ENCODE measurements around the gene C10orf90. TPM values are rescaled to one million over a fixed set of nuclear protein-coding genes. Genes with fewer than 3 reads are reported as not detected.
A peak's percentile ranks its signal among the peaks of the same experiment; 100 is the strongest.

The C10orf90 gene
- total RNA-seq, 1 donor, result 0.72 TPM

GRCh38 chr10:126503392-126504062 is 167.0 kb downstream of the C10orf90 start:
- no peak for DNase-seq (ENCODE audit: insufficient read length, low spot score, missing footprints)
- no peaks in the 10 kb centered on the region for H3K9me3 ChIP-seq (ENCODE audit: low read depth, low read length)
- H3K79me2 ChIP-seq (ENCODE audit: insufficient read depth, low read length), result no peaks in the 10 kb centered on the region
- H3K4me1 ChIP-seq (ENCODE audit: insufficient read depth, low read length), result peaks cover 9% of the 10 kb centered on the region
- H3K27me3 ChIP-seq (ENCODE audit: insufficient read depth, low read length), result no peaks in the 10 kb centered on the region
- peak overlapping the region; percentile 1 for H2AFZ ChIP-seq (ENCODE audit: low read length)
- no peak for TF ChIP-seq CTCF (IDR thresholded peaks at IDR 0.05; ENCODE audit: extremely low read depth, low read depth, low read length)
- H3K4me3 ChIP-seq (ENCODE audit: insufficient read depth, low read length), result no peak overlapping the region
- H3K27ac ChIP-seq (ENCODE audit: low read depth, low read length), result no peak overlapping the region
- H4K20me1 ChIP-seq (ENCODE audit: insufficient read depth, low read length), result no peaks in the 10 kb centered on the region
- H3K4me2 ChIP-seq (ENCODE audit: insufficient read depth, low read length), result peak overlapping the region; percentile 4
- no peaks in the 10 kb centered on the region for H3K36me3 ChIP-seq (ENCODE audit: insufficient read depth, low read length)

GRCh38 chr10:126502441-126502840 is 168.1 kb downstream of the C10orf90 start:
- no peaks in the 10 kb centered on the region for H4K20me1 ChIP-seq (ENCODE audit: insufficient read depth, low read length)
- H3K27me3 ChIP-seq (ENCODE audit: insufficient read depth, low read length), result no peaks in the 10 kb centered on the region
- no peaks in the 10 kb centered on the region for H3K79me2 ChIP-seq (ENCODE audit: insufficient read depth, low read length)
- peaks cover 9% of the 10 kb centered on the region for H3K4me1 ChIP-seq (ENCODE audit: insufficient read depth, low read length)
- no peak overlapping the region for H3K4me2 ChIP-seq (ENCODE audit: insufficient read depth, low read length)
- no peaks in the 10 kb centered on the region for H3K36me3 ChIP-seq (ENCODE audit: insufficient read depth, low read length)
- no peaks in the 10 kb centered on the region for H3K9me3 ChIP-seq (ENCODE audit: low read depth, low read length)
- DNase-seq (ENCODE audit: insufficient read length, low spot score, missing footprints), result no peak
- H3K4me3 ChIP-seq (ENCODE audit: insufficient read depth, low read length), result no peak overlapping the region
- no peak overlapping the region for H3K27ac ChIP-seq (ENCODE audit: low read depth, low read length)
- H2AFZ ChIP-seq (ENCODE audit: low read length), result no peak overlapping the region
- no peak for TF ChIP-seq CTCF (IDR thresholded peaks at IDR 0.05; ENCODE audit: extremely low read depth, low read depth, low read length)

GRCh38 chr10:126501828-126502227 is 168.7 kb downstream of the C10orf90 start:
- Histone ChIP-seq H4K20me1 (ENCODE audit: insufficient read depth, low read length) (no peaks in the 10 kb centered on the region), H3K4me3 (ENCODE audit: insufficient read depth, low read length) (no peak overlapping the region), H3K79me2 (ENCODE audit: insufficient read depth, low read length) (no peaks in the 10 kb centered on the region), H3K4me2 (ENCODE audit: insufficient read depth, low read length) (no peak overlapping the region), H3K9me3 (ENCODE audit: low read depth, low read length) (no peaks in the 10 kb centered on the region), H3K27me3 (ENCODE audit: insufficient read depth, low read length) (no peaks in the 10 kb centered on the region), H3K36me3 (ENCODE audit: insufficient read depth, low read length) (no peaks in the 10 kb centered on the region), H2AFZ (ENCODE audit: low read length) (no peak overlapping the region), H3K4me1 (ENCODE audit: insufficient read depth, low read length) (peaks cover 9% of the 10 kb centered on the region), H3K27ac (ENCODE audit: low read depth, low read length) (no peak overlapping the region)
- no peak for TF ChIP-seq CTCF (IDR thresholded peaks at IDR 0.05; ENCODE audit: extremely low read depth, low read depth, low read length)
- DNase-seq (ENCODE audit: insufficient read length, low spot score, missing footprints), result no peak

- H2AFZ ChIP-seq (ENCODE audit: low read length), result no peak overlapping the region
- H3K9me3 ChIP-seq (ENCODE audit: low read depth, low read length), result no peaks in the 10 kb centered on the region
- peak; percentile 72 for DNase-seq (ENCODE audit: insufficient read length, low spot score, missing footprints)
- no peak overlapping the region for H3K4me2 ChIP-seq (ENCODE audit: insufficient read depth, low read length)
- no peaks in the 10 kb centered on the region for H4K20me1 ChIP-seq (ENCODE audit: insufficient read depth, low read length)
- peak; percentile 8 for TF ChIP-seq CTCF (IDR thresholded peaks at IDR 0.05; ENCODE audit: extremely low read depth, low read depth, low read length)
- H3K36me3 ChIP-seq (ENCODE audit: insufficient read depth, low read length), result no peaks in the 10 kb centered on the region
- H3K4me1 ChIP-seq (ENCODE audit: insufficient read depth, low read length), result peaks cover 9% of the 10 kb centered on the region
- no peak overlapping the region for H3K4me3 ChIP-seq (ENCODE audit: insufficient read depth, low read length)
- H3K27me3 ChIP-seq (ENCODE audit: insufficient read depth, low read length), result no peaks in the 10 kb centered on the region
- no peak overlapping the region for H3K27ac ChIP-seq (ENCODE audit: low read depth, low read length)
- no peaks in the 10 kb centered on the region for H3K79me2 ChIP-seq (ENCODE audit: insufficient read depth, low read length)
These were observed 169.6 kb downstream of the C10orf90 start for GRCh38 chr10:126500866-126501265.
